Gastroesophageal sphincter (tissue), 3 donors: ENCODE data around the gene VAV2.

Source experiments
- CTCF ChIP-seq, 4 experiments: fragments of 200-600 bp in 2 of 4; fragments of 450-650 bp in 2 of 4; sonication (generic) in 1 of 4; IDR thresholded peaks; one replicate each; pipeline ENCODE4 v1.5.1; 2017 to 2019; ENCODE audit warnings: antibody characterized with exemption in 4 of 4, mild to moderate bottlenecking in 2 of 4, moderate library complexity in 2 of 4
- EP300 ChIP-seq: sonication (generic); formaldehyde crosslinking; IDR thresholded peaks from one replicate; pipeline ENCODE4 v1.6.1; 2017; ENCODE audit warnings: antibody characterized with exemption, mild to moderate bottlenecking
- POLR2A ChIP-seq, 2 donors: fragments of 450-650 bp; IDR thresholded peaks; one replicate each; pipeline ENCODE4 v1.6.1; 2017; ENCODE audit warnings: antibody characterized with exemption in 2 of 2, mild to moderate bottlenecking in 2 of 2, moderate library complexity in 1 of 2
- POLR2AphosphoS5 ChIP-seq: sonication (generic); formaldehyde crosslinking; IDR thresholded peaks from one replicate; pipeline ENCODE4 v1.6.1; 2017; ENCODE audit warnings: antibody characterized with exemption

- TF ChIP-seq POLR2A (IDR thresholded peaks at IDR 0.05), result no peak
- TF ChIP-seq CTCF (IDR thresholded peaks at IDR 0.05), result no peak
- no peak for TF ChIP-seq POLR2AphosphoS5
- no peak for TF ChIP-seq EP300
These were observed 9.0 kb downstream of the VAV2 start for GRCh38 chr9:133982971-133983720.
